SIG-M5 treated with dmso at 0.1 percent for 504 hours (cell line): ENCODE data around the gene SZRD1.

Source experiments
- DNase-seq: peaks from one replicate; lab custom pipeline; 2025; ENCODE audit not compliant: unreplicated experiment; lab: John Stamatoyannopoulos, UW

Gene SZRD1

DNA sequence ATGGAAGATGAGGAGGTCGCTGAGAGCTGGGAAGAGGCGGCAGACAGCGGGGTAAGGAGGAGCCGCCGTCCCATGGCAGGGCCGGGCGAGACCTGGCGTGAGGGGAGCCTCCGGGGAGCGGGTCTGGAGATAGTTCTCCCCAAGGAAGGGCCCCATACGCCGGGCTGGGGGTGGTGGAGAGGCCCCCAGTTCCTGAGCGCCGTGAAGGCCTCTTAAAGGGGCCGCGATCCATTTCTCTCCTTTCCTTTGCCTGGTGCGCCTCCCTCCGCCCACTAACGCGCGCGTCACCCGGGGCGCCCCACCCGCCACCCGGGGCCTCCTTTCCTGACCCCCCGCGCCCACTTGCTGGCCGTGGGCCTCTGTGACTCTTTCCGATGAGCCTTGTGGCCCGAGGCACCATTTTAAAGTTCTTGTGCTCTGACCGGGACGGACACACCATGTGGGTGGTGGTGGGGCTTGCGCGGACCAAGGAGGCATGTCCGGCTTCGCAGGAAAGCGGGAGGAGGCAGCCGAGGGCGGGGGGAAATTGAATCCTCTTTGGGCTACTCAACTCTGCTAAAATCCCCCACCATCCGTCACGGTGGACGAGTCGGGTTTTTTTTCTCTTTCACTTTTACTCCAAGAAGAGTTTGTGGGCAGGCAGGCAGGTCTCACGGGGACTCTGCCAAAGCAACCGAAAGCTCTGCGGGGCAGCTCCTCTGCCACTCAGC, 371 bp downstream of the SZRD1 start:
- DNase-seq, result peak; percentile 75

DNA sequence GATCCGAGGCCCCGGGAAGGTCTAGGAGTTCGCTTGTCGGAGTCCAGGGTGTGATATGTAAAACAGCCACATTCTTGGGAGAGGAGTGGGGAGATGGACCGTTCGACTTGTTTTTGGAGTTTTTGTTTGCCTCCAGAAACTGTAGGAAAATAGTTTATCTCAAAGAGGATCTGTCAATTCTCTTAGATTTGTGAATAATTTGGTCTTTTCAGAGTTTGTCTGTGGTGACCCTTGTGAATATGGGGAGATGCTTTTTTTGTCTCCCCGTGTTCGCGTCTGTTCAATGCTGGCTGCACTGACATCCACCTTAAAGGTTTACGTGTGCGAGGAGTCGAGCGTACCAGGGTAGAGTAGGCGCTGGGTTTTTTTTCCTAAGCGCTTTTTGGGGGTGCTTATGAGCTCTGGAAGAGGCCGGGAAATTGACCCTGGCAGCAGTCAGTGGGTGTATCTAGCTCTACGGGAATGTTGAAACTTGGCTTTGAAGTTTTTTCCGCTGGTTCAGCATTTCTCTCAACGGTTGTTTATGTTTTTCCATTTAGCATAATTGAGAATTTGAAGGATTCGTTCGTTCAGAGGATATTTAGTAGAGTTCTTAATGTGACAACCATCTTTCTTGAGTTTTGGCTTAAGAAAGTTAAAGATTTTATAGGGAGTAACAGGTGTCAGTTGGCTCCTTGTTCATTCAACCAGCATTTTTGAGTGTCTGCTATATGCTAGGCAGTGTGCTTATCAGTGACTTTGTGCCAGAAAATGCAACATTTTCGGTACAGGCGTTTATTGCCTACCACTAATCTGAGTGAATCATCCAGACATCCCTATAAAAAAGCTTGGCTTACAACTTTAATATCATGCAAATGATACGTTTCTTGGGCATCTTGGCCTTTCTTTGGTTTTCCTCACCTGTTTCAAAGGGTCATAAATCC, 1.2 kb downstream of the SZRD1 start:
- DNase-seq, result no peak

DNA sequence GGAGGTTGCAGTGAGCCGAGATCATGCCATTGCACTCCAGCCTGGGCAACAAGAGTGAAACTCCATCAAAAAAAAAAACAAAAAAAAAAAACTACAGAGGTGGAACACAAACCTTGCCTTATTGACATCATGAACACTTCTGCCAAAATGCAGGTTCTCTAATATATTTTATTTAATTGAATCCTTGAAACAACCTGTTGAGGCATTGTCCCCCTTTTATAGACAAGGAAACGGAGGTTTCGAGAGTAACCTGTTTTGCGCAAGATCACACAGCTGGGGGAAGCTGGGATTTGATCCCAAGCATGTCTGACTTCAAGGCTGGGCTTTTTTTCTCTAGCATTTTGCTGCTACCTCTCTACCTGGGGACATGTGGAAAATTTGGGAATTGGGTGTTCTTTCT, 2.8 kb downstream of the SZRD1 start:
- no peak for DNase-seq

- peak; percentile 64 for DNase-seq
Observed at GRCh38 chr1:16371725-16372124, 4.7 kb downstream of the SZRD1 start.

GRCh38 chr1:16372535-16373285, 5.7 kb downstream of the SZRD1 start:
- no peak for DNase-seq

DNA sequence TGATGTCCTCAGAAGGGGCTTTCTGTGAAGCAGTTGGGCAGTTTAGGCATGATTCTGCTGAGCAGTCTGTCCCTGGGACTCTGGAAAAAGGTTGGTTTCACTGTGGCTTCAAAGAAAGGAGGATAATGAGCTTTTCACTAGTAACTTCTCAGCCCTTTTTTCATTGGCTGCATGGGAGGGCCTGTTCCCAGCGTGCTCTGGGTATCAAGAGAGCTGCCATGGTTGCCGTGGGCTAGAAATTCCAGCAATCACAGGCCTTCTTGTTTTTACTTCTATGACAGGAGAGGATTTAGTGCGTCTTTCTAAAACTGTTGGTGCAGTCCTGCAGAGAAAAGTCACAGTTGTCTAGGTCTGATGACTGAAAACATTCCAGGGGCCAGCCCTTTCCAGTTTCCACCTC, 7.2 kb downstream of the SZRD1 start:
- no peak for DNase-seq

DNA sequence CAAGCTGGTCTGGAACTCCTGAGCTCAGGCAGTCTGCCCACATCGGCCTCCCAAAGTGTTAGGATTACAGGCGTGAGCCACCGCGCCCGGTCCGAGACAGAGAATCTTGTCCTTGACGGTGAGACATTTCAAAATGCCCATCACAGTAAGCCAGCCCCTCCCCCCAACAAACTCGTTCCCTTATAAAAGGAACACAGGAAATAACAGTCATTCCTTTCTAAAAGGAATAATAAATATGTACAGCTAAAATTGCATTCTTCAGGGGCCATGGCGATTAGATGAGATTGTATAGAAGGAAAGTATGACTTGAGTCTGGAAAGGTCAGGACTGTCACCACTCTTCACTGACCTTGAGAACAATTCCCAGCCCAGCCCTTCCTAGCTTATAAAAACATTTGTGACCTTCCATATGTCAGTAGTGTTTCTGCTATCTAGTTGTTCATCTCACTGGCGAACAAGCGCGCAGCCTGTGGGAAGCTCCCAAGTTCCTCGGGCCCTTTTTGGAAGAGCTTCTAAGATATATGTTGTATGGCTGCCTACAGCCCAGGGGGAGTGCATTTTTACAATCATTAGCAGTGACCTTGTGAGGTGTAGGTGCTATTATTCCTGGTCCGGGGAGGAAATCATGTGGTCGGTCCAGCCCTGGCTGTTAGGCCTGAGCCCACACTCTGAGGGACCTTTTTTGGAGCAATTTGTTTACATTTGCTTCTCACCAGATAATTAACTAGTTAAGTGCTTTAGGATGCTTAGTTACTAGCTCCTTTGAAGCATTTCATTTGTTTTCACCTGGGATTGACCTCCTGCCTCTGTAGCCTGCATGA, 8.7 kb downstream of the SZRD1 start:
- no peak for DNase-seq

GRCh38 chr1:16376971-16377370, 9.9 kb downstream of the SZRD1 start:
- DNase-seq, result no peak

GRCh38 chr1:16378443-16378842, 11.4 kb downstream of the SZRD1 start:
- no peak for DNase-seq

DNA sequence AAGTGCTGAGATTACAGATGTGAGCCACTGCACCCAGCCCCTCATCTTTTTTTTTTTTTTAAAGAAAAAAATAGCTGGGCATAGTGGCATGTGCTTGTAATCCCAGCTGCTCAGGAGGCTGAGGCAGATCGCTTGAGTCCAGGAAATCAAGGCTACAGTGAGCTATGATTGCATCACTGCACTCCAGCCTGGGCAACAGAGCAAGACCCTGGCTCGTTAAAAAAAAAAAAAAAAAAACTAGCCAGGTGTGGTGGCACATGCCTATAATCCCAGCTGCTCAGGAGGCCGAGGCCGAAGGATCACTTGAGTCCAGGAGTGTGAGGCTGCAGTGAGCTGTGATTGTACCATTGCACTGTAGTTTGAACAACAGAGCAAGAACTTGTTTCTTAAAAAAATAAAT, 13.8 kb downstream of the SZRD1 start:
- no peak for DNase-seq

DNA sequence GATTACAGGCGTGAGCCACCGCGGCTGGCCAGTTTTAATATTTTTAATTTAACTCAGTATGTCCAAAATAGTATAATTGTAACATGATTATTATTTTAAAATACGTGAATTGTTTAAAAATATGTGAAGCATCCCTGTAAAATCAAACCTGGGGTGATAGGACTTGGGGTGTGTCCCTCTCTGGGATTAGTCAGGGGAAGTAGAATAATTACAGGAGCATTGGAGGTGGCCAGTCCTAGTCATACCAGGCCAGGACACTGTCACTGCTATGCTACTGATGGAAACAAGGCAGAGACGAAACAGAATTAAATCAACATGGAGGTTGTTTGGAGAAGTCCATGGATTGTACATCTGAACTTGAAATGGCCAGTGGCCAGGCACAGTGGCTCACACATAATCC, 16.8 kb downstream of the SZRD1 start:
- DNase-seq, result no peak

DNA sequence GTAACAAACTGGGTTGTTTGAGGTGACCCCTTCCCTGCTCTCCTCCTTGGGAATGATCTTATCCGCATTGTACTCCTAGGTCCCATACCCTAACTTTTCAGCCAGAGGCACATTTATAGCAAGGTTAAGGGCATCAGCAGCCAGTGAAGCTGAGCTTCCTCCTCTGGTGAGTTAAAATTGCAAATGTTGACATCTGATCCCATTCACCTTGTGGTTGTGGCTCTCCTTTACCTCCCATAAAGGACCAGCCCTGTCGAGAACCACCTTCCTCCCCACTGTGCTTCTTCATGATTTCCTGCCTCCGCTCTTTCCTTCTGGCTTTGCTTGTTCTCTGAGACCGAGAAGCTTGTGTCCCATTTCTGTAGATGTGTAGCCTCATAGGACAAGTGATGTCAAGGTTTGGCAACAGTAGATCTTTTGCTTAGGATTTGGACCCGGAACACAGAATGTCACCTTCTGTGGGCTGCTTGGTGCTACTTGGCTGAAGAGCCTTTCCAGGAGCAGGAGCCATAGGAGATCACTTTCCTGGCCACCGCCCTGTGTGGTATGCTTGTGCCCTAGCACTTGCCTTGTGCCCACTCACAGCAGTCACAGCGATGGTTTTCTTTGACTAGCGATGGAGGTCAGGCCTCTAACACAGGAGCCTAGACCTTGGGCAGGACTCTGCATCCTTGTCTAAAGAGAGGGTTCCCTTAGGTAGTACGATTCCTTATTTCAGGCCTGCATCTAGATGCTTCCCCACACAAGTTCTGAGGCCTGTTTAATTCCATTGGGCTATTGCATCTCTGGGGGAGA, 18.8 kb downstream of the SZRD1 start:
- no peak for DNase-seq

GRCh38 chr1:16386454-16387113, 19.5 kb downstream of the SZRD1 start:
- DNase-seq, result no peak

DNA sequence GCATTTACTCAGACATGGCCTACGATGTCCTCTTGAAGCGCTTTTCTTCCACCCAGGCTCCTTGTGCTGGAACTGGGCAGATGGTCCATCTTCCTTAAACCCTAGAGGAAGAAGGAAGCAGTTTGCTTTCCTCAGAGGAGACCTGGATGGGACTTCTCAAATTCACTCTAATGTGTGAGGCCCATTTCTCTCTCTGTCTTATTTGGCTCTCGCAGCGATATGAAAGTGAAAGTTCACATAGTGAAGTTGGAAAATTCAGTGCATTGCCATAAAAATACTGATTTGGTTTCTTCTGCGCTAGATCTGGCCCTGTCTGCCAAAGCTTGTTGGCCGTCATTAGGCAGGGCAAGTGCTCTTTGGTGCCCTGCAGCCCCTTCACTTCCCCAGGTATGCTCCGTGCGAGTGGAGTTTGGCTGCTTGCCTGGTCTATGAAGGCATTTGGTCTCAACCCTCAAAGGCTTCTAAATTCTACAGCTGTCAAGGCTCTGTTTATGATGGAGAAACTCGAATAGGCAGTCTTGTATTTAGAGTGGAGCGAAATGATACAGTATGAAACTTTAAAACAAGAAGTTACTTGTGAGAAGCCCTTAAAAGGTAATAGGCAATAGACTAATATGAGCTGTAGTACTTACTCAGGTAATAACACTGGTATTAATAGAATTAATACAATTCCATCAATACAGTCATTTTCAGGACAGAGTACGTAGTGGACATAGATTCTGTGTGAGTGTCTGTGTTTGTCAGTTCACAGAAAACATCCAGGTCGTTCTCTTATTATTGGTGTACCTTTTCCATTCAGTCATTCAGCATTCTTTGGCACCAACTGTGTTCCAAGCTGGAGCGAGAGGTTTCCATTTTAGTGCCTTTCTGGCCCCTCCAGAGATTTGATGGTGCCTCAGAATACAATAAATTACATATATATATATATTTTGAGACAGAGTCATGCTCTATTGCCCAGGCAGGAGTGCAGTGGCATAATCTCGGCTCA, 20.5 kb downstream of the SZRD1 start:
- no peak for DNase-seq

DNA sequence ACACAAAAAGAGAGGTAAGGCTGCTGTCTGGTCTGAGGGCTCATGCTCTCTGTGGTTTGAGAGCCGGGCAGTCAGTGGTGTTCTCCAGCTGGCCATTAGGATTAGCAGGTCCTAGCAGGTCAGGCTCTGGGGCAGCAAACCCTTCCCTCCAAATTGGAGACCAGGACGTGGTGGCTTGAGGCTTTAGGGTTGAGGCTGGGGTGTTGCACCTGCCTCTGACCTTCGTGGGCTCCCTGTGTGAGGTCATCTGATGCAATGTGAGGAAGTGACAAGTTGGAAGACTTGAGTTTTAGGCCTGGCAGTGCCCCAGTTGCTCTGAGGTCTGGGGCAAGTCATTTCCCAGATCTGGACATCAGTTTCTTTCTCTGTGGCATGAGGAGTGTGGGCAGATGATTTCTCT, 24.4 kb downstream of the SZRD1 start:
- no peak for DNase-seq

DNA sequence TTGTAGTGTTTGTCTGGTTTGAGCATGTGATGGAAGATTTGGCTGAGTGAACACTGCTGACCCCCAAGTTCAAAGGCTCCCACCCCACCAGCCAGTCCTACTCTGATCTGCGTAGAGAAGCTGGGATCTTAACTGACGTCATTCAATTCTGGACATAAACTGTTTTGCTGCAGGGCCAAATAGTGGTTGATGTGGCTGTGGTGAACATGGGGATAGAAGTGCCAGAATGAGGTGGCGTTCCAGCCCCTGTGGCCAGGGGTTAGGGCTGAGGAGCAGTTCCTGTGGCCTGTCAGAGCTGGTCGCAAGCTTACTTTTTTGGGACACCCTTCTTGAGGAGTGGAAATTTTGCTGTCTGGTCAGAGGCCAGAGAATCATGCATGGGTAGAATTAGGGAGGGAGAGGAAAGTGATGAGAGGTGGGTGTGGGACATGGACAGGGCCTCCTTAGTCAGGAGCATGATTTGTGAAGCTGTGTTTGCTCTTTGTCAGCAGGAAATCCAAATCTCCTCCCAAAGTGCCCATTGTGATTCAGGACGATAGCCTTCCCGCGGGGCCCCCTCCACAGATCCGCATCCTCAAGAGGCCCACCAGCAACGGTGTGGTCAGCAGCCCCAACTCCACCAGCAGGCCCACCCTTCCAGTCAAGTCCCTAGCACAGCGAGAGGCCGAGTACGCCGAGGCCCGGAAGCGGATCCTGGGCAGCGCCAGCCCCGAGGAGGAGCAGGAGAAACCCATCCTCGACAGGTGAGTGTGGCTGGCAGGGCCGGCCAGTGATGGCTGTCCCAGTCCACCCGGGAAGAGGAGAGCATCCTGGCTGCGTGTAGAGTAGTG, 25.9 kb downstream of the SZRD1 start:
- no peak for DNase-seq
